Colon (tissue), 2 donors: ENCODE data around the gene SPOCD1.

Source experiments
- FAIRE-seq: peaks from 2 replicates; lab custom pipeline; 2012; peaks lifted over from hg19 to GRCh38; lab: Jason Lieb, UNC
- donor health status: control.
- donor health status: control.

Gene SPOCD1

DNA sequence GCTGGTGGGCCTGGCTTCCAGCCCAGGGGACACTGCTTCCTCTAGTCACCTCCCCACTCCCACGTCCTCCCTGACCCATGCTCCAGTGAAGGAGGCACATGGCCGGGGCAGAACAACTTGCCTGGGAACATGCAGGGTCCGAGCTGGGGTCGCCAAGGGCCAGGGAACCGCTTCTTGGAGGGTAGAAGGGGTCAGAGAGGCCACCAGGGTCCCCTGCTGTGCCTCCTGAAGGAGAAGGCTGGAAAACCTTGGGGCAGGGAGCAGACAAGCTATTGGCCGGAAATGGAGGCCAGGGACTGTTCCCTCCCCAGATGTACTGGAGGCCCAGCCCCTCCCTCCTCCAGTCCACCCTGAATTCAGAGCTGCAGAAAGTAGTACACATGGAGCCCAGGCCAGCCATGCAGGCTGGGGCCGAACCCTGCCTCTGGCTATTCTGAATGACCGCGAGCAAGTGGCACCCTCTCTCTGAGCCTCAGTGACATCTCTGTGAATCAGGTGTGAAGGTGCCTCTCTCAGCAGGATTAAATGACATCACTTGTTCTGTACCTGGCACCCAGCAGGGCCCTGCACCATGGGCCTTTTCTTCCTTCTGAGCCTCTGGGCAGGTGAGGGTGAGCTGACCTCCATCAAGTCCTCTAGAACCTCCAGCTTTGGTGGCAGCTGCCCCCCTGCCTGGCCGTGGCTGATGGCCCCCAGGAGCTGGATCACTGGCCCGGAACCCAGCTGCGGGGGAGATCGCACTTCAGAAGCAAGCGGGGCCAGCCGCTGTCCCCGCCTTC lies 15.7 kb downstream of the SPOCD1 start:
- no peak for FAIRE-seq

DNA sequence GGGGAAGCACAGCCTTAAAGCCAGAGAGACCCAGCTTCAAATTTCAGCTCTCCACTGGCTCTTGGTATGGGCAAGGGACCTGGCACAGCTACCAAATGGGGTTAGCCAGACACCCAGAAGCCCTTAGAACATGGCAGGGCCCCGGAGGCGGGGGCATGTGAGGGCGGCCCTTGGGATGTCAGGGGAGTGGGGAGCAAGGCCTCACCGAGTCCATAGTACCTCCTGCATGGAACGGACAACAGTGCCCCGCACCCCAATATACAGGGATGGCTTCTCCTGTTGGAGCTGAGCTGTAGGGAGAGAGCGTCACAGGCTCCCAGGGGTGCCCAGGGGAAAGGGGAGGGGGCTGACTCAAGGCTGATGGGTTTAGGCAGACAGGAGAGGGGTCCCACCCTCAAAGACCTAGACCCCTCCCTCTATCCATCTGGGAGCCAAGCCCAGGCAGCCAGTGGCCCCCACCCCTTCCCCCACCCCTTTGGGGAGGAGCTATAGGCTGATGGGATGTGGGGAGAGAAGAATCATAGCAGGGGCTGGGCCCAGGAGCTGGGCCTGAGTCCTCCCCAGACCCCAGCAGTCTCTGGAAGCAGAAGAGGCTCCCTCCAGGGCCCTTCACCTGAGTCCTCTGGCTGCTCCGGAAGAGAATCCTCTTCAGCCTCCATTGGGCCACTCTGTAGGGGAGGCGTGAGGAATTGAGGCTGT lies 16.5 kb downstream of the SPOCD1 start:
- FAIRE-seq: no peak

DNA sequence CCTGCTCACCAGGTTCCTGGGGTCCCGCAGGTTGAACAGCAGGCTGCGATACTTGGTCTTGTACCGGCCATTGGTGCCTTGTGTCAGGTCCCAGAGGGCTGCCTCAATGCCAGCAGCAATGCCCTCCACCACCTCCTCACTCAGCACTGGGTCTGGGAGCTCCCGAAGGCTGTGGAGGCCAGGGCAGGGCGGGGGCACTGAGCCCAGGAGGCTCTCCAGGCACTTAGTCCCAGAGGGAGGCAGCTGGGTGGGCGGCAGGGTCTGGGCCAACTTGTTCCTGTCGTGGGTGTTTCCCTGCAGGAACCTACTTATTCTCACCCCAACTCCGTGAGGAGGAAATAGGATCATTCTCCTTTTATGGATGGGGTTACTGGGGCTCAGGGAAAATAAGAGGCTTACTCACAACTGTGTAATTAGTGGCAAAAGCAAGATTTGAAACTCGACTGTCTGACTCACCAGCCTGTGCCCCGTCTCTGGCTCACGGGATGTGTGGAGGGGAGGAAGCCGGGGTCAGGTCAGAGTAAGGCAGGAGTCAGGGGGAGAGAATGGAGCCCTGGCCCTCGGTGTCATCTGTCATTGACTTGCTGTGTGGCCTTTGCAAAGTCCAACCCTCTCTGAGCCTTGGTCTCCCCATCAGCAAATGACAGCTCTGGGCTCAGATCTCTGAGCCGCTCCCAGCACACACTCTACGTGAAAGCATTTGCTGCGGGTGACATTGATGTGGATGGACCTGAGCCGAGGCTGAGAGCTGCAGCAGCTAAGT lies 17.2 kb downstream of the SPOCD1 start:
- no peak for FAIRE-seq

DNA sequence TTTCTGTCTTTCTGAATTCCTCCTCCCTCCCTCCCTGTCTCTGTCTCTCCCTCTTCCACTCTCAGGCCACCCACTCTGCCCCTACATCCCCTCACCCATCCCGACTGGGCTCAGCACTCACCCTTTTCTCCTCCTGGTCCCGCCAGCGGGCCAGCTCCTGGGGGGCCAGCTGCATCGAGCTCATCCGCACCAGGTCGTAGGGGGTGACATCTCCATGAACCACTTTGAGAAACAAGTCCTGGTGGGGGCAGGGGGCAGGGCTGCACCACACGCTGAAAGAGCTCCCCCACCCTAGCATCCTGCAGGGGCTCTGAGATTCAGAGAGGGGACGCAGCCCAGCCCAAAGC lies 17.8 kb downstream of the SPOCD1 start:
- no peak for FAIRE-seq

DNA sequence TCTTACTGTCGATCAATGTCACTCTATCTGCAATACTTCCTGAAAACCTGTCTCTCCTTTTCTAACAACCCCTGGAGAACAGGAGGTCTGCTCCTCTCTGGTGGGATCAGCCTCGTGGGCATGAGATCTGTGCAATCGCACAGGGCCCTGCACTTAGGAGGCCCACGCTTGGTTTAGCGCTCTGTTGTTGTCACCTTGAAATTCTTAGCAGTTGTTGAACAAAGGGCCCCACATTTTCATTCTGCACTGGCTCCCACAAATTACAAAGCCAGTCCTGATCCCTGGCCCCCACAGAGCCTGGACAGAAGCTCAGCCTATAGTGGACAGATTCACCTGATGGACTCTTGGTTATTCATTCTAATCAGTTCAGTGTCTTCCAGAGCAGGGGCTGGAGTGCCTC lies 18.6 kb downstream of the SPOCD1 start:
- no peak for FAIRE-seq

DNA sequence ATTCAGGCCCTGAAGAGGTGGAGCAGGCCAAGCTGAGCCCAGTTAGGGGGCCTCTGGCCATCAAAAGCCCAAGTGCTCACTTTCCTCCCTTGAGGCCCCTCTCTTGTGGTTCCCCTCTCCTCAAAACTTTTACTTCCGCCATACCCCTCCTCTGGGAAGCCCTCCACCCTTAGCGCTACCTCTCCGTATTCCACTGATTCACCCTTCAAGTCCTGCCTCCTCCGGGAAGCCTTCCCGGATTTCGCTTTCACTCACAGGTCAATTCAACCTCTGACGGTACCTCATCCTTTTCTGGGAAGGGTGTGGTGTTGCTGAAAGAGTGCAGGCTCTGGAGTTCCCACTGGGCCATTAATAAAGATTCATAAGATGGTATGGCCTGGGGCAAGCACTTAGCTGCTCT lies 19.1 kb downstream of the SPOCD1 start:
- no peak for FAIRE-seq

DNA sequence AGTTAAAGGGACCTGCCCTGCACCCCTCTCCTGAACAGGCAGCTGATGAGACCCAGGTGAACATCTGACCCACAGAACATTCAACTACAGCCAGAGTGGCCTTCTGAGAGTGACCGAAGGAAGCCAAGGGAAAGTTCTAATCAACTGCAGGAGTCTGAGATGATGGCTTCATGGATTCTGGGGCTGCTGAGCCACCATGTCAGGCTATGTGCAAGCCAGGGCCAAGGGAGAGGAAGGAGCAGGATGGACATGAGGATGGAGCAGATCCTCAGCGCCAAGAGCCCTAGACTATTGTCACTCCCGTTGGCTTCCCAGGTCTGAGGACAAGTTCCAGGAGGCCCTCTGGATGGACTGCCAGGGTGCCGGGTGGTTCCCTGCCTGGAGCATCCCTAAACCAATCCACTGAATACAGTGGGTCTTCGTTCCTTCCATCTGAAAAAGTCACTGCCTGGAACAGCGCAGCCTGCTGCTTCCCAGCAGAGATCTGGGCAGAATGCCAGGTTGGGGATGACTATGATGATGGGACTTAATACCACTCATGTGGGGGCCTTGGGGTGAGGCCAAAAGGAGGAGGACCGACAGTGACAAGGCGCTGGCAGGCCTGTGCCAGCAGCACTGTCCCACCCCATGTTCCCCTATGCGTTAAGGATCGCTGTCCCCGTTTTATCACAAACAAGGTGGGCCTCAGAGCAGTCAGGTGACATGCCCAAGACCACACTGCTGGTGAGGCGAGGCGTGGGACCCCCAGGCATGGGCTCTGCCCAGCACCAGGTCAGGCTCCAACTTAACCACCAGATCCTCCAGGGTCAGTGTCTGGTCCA lies 19.8 kb downstream of the SPOCD1 start:
- FAIRE-seq: no peak

DNA sequence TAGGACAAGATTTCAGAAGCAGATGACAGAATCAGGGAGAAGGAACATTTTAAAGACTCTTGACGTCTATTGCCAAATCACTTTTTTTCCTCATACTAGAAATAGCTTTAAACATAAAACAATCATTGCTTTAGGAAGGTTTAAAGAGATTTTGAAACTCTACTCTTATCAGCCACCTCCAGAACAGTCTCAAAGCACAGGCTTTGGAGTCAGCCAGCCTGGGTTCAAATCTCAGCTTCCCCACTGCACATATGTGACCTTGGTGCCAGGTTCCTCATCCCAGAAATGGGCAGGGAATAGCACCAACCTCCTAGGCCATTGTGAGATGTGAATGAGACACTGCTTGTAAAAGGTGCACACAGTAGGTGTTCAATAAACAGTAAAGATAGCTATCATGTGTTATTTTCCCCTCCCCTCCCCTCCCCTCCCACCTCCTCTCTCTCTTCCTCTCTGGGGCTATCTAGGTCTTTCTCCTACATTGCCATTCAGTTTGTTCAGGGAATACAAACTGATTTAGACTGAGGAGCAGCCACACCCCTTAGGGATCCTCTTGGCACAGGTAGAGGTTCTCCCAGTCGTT lies 20.6 kb downstream of the SPOCD1 start:
- no peak for FAIRE-seq

DNA sequence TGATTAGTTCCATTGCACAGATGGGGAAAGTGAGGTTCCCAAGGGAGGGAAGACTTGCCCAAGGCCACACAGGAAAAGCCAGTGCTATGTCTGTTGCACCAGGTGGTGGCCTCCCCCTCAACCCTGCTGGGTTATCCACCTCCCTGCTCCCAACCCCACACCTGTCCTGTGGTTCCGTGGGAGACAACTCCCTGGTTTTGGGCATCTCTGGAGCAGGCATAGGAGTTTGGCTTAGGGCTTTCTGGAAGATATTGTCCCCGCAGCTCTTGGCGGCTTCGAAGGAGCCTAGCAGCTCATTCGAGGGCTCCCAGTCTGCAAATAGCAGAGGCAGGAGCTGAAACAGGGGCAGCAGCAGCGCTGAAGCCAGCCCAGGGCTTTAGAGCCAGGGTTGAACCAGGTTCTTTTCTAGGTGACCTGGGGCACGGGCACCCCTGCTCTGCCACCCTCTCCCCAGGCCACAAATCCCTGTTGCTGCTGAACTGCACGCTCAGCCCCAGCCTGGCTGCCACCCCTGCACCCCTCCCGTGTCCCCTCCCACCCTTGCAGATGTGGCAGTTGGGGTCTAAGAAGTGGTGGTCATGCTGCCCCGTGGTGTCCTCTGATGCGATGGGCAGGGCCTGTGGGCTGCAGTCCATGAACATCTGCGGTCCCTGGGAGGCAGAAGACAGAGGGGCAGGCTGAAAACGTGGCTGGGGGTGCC lies 22.1 kb downstream of the SPOCD1 start:
- no peak for FAIRE-seq

DNA sequence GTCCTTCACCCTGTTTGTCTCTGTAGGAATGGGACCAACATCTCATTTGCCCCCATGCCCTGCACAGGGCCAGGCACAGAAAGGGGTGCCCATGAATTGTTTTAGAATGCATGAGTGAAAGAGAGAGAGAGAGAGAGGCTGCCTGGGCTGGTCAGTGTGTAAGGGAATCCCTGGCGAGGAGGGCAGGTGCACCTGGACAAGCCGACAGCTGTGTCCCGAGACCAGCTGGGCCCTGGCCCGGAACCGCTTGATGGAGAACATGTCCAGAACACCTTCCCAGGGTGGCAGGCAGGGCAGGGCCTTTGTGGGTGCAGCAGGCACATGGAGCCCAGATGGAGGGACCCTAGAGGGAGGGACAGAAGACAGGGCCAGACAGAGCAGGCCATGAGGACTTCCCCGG lies 22.7 kb downstream of the SPOCD1 start:
- FAIRE-seq: no peak

DNA sequence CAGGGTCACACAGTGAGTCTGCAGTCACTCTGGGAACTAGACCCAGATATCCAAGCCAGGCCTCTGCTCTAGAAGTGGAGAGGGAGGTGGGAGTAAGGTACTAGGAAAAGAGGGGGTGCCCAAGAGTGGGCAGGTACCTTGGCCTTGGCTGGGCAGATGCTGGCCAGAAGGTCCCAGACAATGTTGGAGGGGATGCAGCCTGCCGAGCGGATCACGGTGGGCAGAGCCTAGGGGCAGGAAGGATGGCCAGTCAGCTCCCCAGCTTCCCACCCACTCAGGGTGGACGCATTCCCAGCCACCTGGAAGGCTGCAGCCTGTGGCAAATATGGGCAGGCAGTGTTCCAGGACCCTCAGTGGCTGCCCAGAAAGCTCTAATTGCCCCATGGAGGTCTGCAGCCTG lies 23.3 kb downstream of the SPOCD1 start:
- no peak for FAIRE-seq

DNA sequence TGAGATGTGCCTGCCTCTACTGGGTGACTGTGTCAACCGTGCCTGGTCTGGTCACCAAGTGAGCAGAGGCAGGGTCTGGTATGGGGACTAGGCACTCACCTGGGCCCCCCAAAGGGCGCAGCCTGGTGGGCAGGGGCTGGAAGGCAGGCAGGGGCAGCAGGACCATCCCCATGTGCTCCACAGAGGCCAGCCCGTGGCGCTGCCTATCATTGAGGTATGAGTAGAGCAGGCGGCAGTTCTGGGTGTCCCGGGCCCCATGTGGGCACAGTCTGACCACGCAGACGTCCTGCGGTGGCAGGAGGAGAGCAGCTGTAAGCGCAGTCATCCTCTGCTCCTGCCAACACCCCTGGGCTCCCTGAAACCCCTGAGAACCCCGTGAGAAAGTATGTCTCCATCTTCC lies 23.7 kb downstream of the SPOCD1 start:
- no peak for FAIRE-seq

DNA sequence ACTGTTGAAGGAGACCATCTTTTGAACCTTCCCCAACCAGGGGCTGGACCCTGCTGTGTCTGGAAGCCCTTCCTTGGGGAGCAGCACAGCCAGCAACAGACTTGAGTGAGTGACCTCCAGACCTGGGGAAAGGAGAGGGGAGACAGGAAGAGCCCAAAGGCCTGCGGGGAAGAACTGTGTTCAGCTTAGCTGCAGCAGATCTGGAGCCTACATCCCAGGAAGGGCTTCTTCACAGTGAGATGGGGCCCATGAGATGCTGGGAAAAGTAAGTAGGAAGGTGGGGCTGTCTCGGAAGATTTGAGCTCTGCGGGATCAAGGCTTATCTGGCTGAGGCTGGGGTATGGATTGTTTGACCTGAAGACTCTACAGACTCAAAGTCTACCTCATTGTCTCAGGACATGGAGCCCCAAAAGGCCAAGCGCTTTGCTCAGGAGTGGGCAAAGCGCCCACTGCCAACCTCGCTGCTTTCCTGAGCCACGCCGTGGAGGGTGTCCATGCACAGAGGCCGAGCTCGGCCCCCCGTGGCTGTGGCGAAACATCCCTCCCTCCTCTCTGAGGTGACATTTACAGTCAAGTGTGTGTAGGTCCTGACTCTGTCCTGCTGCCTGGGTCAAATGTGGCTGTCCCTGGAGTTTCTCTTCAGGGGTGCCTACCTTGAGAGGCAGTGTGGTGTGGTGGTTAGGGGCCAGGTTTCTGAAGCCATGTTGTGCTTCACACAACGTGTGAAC lies 24.5 kb downstream of the SPOCD1 start:
- no peak for FAIRE-seq

DNA sequence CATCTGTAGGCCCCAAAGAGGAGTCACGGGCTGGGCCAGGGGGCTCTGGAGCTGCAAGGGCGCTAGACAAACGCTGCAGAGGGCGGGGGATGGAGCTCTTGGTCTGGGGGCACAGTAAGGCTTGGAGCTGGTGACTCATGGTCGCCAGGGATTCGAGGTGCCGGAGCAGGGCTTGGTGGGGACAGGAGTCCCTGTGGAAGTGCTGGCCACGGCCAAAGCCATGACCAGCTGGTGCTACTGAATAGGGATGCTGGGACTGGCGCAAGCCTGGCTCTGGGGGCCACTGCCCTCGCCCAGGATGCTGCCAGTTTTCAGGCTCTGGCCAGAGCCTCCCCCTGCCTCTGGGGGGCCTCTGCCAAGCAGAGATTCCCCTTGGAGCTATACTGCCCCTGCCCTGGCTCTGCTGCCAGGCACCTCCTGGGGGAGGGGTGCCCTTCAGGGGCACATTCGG lies 25.2 kb downstream of the SPOCD1 start:
- no peak for FAIRE-seq

DNA sequence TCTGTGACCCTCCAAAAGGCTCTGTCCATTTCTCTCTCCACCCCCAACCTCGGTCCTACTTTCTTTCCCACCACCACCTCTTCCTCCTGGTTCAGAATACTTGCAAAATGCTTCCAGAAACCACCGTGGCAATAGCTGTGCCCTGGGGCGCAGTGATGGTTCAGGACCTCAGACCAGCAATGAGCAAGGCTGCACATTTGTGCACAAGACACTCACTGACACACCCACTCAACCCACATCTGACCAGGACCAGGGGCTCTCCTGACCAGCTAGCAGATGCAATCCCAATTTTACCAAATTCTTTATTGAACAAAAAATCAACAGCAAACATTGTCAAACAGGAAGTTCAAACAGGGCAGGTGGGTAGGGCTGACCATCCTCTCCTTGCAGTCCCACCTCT lies 25.7 kb downstream of the SPOCD1 start:
- FAIRE-seq: no peak

DNA sequence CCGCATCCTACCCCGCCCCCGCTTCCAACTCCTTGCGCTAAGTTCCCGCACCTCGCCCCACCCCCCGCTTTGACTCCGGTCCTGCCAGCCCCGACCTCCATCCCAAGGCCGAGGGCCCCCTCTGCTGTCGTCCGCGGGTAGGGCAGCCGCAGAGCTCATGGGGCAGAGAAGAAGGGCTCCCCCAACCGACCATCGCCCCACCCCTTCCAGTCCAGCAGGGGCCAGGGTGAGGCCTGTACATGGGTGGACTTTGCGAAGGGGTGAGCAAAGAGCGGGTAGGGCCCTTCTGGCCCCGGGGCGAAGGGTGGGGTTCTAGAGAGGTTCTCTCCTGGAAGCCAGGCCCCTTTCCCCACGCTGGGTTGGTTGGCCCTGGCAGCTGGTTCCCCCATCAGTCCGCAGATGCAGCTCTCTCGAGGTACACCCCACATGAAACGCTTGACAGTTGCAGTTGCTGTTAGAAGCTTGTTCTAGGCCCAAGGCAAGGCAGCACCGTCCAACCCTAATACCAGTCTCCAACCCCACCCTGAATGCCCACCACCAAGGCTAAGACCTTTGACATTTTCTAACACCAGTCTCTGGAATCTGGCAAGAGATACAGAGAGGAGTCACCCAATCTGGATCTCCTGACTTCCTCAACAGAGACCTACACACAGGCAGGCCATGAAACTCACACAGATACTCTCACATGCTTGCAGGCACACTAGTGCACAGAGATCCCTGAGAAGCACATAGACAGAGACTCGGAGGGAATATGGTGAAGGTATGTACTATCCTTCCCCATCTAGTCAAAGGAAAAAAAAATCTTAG lies 26.4 kb downstream of the SPOCD1 start:
- no peak for FAIRE-seq

DNA sequence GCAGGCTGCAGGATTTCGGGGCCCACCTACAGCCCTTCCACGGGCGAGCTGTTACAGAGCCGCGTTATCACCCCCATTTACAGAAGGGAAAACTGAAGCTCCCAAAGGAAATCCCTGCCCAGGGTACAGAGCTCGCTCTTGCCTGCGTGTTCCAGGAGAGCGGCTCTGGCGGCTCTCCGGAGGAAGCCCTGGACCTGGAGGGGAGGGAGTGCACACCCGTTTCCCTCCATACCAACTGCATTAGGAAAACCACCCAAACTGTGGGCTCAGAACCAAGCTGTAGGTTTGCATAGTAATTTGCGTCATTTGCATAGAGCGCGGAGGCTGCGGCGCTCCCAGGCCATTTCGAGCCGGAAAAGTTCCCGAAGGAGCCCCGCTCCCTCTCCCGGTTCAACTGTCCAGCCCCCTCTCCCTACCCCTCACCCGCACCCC lies 27.0 kb downstream of the SPOCD1 start:
- FAIRE-seq: no peak

DNA sequence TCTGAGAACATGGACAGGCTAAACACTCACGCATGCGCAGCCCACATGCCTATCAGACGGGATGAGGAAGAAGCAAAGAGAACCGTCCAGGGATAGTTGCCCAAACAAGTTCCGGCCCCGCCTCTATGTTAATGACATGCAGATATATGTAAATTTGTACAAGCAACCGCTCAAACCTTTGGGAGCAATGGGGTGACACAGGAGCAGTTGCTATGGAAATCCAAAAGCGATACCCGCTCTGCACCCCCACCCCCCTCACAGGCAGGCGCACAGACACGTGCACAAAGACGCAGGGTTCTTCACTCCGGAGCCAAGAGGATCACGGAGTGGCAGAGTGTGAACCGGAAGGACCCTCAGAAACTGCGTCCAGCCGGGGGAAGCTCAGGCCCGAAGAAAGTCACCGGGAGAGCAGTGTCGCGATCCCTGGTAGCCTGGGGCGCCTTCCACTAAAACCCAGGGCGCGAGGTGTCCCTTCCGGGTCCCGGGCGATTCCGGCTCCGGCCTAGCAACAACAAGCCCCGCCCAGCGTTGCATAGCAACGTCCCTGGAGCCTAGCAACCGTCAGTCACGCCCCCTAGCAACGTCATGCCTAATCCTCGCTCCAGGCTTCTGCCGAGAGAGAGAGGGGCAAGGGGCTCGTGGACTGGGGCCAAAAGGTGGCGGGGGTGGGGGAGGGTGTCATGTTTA lies 27.5 kb downstream of the SPOCD1 start:
- no peak for FAIRE-seq

DNA sequence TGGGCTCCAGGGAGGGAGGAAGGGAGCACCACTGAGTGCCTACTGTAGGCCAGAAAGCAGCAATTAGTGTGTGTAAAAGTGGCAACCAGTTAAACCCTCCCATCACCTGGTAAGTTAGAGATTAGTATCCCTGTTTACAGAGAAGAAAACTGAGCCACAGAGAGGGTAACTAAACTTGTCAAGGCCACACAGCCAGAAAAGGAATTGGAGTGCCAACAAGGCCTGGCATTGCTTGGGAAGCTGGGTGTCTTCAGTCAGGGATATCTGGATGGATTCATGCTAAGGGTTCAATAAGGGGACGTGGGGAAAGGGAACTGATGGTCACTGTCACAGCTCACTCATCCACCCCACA lies 28.1 kb downstream of the SPOCD1 start:
- no peak for FAIRE-seq
